Kidney glomerular epithelial cell (primary cell): Measurements from ENCODE around the gene SRP54.
"Not testable (repeated sequence)": the region's sequence is repeated elsewhere in the genome, so short reads cannot be mapped to it uniquely, and the experiment has no call there.

Source experiments
- DNase-seq: peaks from one replicate; lab custom pipeline; 2025; lab: John Stamatoyannopoulos, UW

SRP54 gene

GRCh38 chr14:34983786-34984185 is 994 bp downstream of the SRP54 start:
- DNase-seq, result no peak

GRCh38 chr14:34985740-34986139 is 2.9 kb downstream of the SRP54 start:
- no peak for DNase-seq

- no peak for DNase-seq
These were observed 4.4 kb downstream of the SRP54 start for GRCh38 chr14:34987180-34987579.

GRCh38 chr14:34989762-34990161 is 7.0 kb downstream of the SRP54 start:
- DNase-seq, result no peak

GRCh38 chr14:34993426-34993825 is 10.6 kb downstream of the SRP54 start:
- DNase-seq, result no peak

GRCh38 chr14:34994668-34995067 is 11.9 kb downstream of the SRP54 start:
- DNase-seq, result no peak

GRCh38 chr14:34997762-34998161 is 15.0 kb downstream of the SRP54 start:
- no peak for DNase-seq

- no peak for DNase-seq
These were observed 16.7 kb downstream of the SRP54 start for GRCh38 chr14:34999500-34999899.

GRCh38 chr14:35001621-35002020 is 18.8 kb downstream of the SRP54 start:
- DNase-seq, result no peak

GRCh38 chr14:35004839-35005238 is 22.0 kb downstream of the SRP54 start:
- DNase-seq, result no peak

- DNase-seq, result no peak
These were observed 33.8 kb downstream of the SRP54 start for GRCh38 chr14:35016568-35016967.

- no peak for DNase-seq
These were observed 37.9 kb downstream of the SRP54 start for GRCh38 chr14:35020713-35021112.

GRCh38 chr14:35028435-35028834 is 45.6 kb downstream of the SRP54 start:
- no peak for DNase-seq

GRCh38 chr14:35032562-35032961 is 49.8 kb downstream of the SRP54 start:
- DNase-seq, result no peak

- no peak for DNase-seq
These were observed 51.6 kb downstream of the SRP54 start for GRCh38 chr14:35034440-35034833.

- not testable (repeated sequence) for DNase-seq
These were observed 52.3 kb downstream of the SRP54 start for GRCh38 chr14:35034944-35035554.

- not testable (repeated sequence) for DNase-seq
These were observed 55.5 kb downstream of the SRP54 start for GRCh38 chr14:35038312-35038711.

GRCh38 chr14:35042632-35043031 is 59.8 kb downstream of the SRP54 start:
- DNase-seq, result no peak

GRCh38 chr14:35043046-35043445 is 60.3 kb downstream of the SRP54 start:
- DNase-seq, result no peak

GRCh38 chr14:35044939-35045797 is 62.4 kb downstream of the SRP54 start:
- DNase-seq, result no peak

GRCh38 chr14:35045798-35046047 is 62.9 kb downstream of the SRP54 start:
- peak; percentile 46 for DNase-seq

GRCh38 chr14:35046048-35046750 is 63.4 kb downstream of the SRP54 start, which contains the start of gene FAM177A1:
Gene FAM177A1 (plus strand): TSS chr14:35046272. CDS start chr14:35046464, 192 bp downstream.
- peak; percentile 86 for DNase-seq
